Gastrocnemius medialis (tissue), 4 donors: ENCODE results near the gene F5.

Experiments used
- POLR2A ChIP-seq, 2 donors: fragments of 450-650 bp; IDR thresholded peaks; one replicate each; pipeline ENCODE4 v1.6.1; 2017; ENCODE audit warnings: antibody characterized with exemption in 2 of 2, mild to moderate bottlenecking in 2 of 2, moderate library complexity in 2 of 2
- TF ChIP-seq, protein P1 (sequence below), 5 experiments: fragments of 450-650 bp in 3 of 5; fragments of 200-600 bp in 2 of 5; sonication (generic) in 2 of 5; IDR thresholded peaks in 4 of 5; conservative IDR thresholded peaks in 1 of 5; 1 replicate in 4 of 5; 2 replicates in 1 of 5; pipeline ENCODE4 v1.5.1; 2016 to 2019; ENCODE audit warnings: antibody characterized with exemption in 5 of 5, mild to moderate bottlenecking in 3 of 5, moderate library complexity in 3 of 5

DNA sequence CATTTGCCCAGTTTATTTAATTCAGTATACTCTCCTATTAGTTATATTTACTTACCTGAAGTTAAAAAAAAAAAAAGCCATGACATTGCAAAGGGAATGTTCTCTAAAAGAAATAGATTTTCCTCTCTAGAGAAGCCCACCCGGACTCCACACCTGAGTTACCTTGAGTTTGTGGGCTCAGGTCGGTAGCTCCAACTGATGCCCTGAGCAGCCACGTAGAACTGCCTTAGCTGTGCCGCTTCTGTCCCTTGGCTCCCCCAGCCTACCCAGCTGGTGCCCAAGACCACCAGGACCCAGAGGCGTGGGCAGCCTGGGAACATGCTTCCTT, 250 bp downstream of the F5 start:
- TF ChIP-seq, protein P1, sequence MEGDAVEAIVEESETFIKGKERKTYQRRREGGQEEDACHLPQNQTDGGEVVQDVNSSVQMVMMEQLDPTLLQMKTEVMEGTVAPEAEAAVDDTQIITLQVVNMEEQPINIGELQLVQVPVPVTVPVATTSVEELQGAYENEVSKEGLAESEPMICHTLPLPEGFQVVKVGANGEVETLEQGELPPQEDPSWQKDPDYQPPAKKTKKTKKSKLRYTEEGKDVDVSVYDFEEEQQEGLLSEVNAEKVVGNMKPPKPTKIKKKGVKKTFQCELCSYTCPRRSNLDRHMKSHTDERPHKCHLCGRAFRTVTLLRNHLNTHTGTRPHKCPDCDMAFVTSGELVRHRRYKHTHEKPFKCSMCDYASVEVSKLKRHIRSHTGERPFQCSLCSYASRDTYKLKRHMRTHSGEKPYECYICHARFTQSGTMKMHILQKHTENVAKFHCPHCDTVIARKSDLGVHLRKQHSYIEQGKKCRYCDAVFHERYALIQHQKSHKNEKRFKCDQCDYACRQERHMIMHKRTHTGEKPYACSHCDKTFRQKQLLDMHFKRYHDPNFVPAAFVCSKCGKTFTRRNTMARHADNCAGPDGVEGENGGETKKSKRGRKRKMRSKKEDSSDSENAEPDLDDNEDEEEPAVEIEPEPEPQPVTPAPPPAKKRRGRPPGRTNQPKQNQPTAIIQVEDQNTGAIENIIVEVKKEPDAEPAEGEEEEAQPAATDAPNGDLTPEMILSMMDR (IDR thresholded peaks at IDR 0.05 in 4 of 5, conservative IDR thresholded peaks at IDR 0.05 in 1 of 5) = no peak
- TF ChIP-seq POLR2A (IDR thresholded peaks at IDR 0.05) = no peak
